Stimulated activated CD4-positive, alpha-beta T cell treated with anti-CD3 and anti-CD28 coated beads, Interleukin-1b, Interleukin-23, amount 100 ng/mL, for 4 hours (primary cell): Measurements from ENCODE around the gene TUFT1.
"Not testable (repeated sequence)": the region's sequence is repeated elsewhere in the genome, so short reads cannot be mapped to it uniquely, and the experiment has no call there.

ENCODE experiments used
- DNase-seq, 2 donors: peaks; one replicate each; pipeline ENCODE4 v3.0.0-alpha.2; 2020; ENCODE audit warnings: low read depth in 2 of 2

TUFT1 gene

GRCh38 chr1:151579436-151580225, 39.5 kb downstream of the TUFT1 start:
- DNase-seq = no peak

GRCh38 chr1:151581451-151581850, 41.3 kb downstream of the TUFT1 start:
- DNase-seq = no peak

GRCh38 chr1:151581921-151582320, 41.8 kb downstream of the TUFT1 start:
- DNase-seq = no peak

DNA sequence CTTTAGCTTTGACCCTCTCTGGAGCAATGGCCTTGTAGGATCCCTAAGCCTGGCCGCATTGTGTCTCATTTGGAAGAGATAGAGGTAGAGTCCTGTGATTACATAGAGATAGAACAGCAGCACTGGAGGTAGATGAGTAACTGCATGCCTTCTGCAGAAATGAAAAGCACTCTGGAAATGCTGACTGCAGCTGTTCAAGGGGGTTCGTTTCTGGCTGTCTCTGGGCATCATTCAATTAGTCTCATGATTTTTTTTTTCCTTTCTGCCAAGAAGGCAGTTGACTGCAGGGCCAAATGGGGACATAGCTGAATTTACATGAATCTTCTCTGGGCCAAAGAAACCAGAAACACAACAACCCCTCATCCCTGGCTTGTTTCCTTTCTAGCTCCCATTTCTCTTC, 43.7 kb downstream of the TUFT1 start:
- DNase-seq = no peak

- no peak for DNase-seq
Measured at GRCh38 chr1:151584278-151584677, 44.2 kb downstream of the TUFT1 start.

DNA sequence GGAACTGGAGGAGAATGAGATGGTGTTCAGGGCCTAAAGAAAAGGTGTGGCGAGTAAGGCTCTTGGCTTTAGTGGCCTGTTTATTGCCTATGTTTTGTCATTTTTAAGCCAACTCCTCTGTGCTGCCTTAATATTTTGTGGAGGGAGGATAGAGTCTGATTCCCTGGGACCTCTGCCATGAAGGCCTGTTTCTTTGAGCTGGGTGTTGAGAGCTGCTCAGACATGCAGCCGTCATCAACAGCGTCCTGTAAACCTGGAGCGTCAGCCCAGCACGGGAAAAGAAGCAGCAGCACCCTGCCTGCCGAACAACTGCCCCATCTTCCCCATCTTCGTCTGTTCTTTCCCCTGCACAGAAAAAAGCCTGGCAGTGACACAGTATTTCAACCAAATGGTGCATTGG, 44.7 kb downstream of the TUFT1 start:
- no peak for DNase-seq

DNA sequence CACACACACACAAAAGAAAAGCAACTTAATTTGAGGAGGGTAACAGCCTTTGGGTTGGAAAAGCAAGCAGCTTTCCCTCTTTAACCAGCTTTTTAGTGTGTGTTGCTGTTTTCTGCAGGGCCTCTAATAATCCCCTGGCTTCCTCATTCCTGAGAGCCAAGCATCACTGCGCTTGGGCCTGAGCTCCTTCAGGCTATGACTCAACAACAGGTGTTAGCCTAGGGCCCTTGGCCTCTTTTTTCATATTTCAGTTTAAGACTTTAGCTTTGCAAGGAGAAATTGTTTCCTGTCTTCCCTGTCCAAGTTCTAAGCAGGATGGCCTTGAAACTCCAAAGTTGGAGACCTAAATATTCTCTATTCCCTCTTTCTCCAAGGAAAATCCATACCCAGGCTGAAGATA, 45.5 kb downstream of the TUFT1 start:
- DNase-seq = no peak

DNA sequence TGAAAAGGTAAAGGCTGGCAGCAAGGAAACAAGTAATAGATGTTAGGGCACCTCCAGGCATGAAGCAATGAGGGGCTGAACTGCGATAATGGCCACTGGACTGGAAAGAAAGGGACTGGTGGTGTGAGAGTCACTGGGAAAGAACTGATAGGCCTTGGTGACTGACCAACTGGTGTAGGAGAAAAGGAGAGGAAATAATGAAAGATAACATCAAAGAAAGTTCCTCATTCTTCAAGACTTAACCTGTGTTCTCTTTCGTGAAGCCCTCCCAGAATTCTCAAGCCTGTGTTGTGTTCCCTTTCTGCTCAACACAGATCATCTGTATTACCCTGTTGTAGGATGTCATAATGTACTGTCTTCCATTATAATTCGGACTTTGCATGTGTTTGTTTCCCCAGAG, 50.9 kb downstream of the TUFT1 start:
- no peak for DNase-seq

DNA sequence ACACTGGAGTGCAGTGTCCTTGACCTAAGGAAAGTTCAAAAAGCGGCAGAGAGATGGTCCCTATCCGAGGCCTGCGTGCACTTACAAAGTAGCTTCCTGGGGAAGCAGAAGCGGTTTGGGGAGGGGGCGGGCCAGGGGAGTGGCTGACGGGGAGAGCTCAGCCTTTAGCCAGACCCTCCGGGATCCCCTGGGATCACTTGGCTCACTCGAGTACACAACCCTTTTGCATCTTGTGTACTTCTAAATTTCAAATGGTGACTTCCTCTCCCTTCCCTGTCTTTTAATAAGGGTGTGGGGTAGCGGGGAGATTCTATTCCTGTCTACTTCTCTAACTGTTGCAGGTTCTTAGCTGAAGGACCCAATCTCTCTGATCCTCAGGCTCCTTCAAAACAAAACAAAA, 53.6 kb downstream of the TUFT1 start:
- DNase-seq = no peak

DNA sequence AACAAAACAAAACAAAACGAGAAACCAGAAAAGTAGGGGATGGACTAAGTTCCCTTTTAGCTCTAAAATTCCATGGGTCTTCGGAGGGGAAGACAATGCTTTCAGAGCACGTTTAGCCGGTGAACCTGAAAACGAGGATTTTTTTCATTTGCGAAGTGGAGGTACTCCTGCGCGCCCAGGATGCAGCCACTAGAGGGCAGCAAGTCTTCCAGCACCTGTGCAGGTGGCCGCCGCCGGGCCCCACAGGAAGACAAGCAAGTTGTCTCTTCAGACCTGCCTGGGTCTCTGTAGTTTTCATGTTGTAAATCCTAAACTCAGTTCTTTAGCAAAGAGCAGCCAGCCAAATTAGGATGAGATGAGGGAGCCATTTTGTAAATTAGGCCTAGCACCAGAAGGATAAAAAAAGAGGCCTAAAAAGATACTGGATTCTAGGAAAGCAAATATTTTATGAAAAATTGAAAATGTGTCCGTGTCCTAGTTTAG, 54.1 kb downstream of the TUFT1 start:
- DNase-seq = peak; percentile 80 to 84

DNA sequence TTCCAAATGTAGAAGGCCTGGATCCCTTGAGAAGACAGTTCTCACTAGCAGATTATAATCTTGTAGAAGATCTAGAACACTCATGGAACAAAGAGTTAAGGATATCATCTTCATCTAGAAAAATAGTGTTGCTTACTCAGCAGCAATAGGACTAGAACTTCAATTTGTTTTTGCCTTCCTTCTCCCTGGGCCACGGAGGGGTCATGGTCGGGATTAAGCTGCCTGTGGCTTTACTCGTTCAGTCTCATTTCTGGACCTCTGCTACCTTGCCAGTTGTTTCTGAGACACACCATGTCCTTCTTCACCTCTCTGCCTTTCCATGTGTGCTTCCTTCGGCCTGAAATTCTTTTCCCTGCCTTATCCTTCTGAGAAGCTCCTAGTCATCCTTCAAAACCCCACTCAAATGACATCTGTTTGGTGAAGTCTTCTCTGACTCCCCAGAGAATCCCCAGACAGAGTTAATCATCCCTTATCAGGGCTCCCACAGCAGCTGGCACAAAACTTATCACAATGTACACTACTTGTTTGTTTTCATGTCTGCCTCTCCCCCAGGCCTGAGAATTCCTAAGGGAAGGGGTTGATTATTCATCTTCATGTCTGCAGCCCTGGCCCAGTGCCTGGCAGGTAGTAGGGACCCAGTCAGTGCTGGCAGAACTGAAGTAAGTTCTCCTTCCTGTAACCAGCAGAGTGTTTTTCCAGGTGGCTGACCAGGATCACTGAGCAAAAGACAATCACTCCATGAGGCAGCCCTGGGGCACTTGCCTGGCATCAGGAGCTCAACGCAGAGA, 56.3 kb downstream of the TUFT1 start:
- no peak for DNase-seq

- not testable (repeated sequence) for DNase-seq
Measured at GRCh38 chr1:151602550-151602949, 62.4 kb downstream of the TUFT1 start.

GRCh38 chr1:151604291-151604690, 64.2 kb downstream of the TUFT1 start:
- DNase-seq = no peak

DNA sequence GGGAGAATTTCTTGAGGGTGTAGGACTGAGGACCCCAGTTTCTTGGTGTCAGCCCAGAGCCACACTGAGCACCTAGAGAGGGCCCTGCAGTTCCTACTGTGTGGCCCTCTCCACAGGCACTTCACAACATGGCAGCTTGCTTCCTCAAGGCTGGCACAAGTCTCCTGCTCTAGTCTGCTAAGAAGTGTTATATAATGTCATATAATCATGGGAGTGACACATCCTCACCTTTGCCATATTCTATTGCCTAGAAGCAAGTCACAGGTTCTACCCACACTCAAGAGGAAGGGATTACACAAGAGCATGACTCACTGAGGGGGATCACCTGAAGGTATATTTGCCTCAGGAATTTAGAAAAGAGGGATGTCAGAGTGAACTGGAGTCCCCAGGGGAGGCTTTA, 66.3 kb downstream of the TUFT1 start:
- DNase-seq = no peak

- DNase-seq = no peak
Measured at GRCh38 chr1:151606857-151607256, 66.7 kb downstream of the TUFT1 start.

DNA sequence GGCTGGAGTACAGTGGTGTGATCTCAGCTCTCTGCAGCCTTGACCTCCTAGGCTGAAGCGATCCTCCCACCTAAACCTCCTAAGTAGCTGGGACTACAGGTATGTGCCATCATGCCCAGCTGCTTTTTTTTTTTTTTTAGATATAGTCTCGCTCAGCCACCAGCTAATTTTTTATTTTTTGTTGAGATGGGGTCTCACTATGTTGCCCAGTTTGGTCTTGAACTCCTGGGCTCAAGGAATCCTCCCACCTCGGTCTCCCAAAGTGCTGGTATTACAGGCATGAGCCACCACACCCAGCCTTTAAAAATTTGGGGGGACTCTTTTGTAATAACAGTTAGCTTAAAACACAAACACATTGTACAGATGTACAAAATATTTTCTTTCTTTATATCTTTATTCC, 70.0 kb downstream of the TUFT1 start:
- no peak for DNase-seq

DNA sequence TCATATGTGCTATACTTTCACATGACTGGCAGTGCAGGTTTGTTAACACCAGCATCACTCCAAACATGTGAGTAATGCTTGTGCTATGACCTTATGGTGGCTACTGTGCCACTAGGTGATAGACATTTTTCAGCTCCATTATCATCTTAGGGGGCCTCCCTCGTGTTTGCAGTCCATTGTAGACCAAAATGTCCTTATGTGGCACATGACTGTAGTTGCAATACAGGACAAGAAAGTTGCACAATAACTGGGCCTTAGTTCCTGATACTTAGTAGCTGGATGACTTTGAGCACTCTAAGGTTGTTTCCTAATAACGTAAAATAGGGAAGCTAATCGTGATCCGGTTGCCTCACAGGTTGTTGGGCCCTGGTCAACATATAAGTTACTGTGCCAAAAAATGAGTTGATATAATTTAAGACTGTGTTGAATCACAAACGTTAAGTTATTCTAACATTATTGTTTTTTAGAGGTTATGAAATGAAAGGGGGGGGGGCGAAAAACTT, 71.2 kb downstream of the TUFT1 start:
- no peak for DNase-seq

GRCh38 chr1:151611832-151612500, 71.9 kb downstream of the TUFT1 start, which contains the start of gene SNX27:
Gene SNX27 (plus strand): TSS chr1:151612050. CDS start chr1:151612202, 152 bp downstream.
- DNase-seq = peak; percentile 79 to 80

GRCh38 chr1:151612501-151613281, 72.6 kb downstream of the TUFT1 start:
- DNase-seq = no peak

DNA sequence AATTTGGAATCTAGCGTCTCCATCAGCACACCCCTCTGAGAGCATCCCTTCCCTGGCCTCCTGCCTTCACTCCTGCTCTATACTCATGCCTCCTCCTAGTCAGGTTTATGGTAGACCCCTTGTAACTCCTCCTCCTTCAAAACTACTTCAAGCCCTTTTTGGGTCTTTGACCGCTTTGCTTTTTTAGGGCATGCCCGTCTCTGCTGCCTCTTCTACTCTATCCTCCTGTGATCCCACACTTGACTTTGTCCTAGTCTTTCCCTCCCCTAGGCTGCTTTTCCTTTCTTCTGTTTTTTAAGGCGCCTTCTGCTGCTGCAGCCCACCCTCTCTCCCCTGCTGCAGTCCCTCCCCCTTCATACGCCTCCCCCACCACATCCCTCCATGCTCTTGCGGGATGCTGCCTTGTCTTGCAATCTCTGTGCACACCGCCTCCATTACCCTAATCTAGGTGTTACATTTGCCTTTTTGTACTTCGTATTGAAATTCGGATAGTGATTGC, 73.2 kb downstream of the TUFT1 start:
- no peak for DNase-seq
